Testis (tissue), 2 donors: ENCODE results near the gene FAM227A.

Source experiments
- CTCF ChIP-seq, 3 experiments: fragments of 450-650 bp in 2 of 3; fragments of 200-600 bp in 1 of 3; sonication (generic) in 1 of 3; IDR thresholded peaks; one replicate each; pipeline ENCODE4 v1.5.1; 2016 to 2019; ENCODE audit warnings: antibody characterized with exemption in 3 of 3, mild to moderate bottlenecking in 2 of 3, moderate library complexity in 1 of 3
- POLR2A ChIP-seq: fragments of 450-650 bp; IDR thresholded peaks from one replicate; pipeline ENCODE4 v1.6.1; 2017; ENCODE audit warnings: antibody characterized with exemption, mild to moderate bottlenecking, moderate library complexity

DNA sequence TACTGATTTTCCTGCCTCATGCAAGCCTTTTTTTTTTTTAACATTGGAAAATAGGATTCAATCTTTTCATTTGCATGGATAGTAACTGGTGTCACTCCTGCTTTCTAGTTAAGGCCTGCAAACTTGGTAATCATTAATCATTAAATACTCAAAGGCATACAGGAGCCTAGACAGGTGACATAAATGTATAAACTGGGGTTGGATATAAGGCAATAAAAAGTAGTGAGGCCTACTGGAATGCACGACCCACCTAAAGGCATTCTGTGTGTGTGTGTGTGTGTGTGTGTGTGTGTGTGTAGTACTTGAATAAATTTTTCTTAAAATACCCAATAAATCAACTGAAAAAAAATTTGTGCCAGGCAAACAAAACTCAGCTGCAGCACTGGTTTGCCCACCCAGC lies 33.5 kb upstream of the FAM227A start:
- TF ChIP-seq CTCF (IDR thresholded peaks at IDR 0.05) (no peak), POLR2A (no peak)
